ENCODE measurements around the gene CILP2.

The CILP2 gene

GRCh38 chr19:19567391-19567790, 29.3 kb downstream of the CILP2 start:
- DNase-seq (ENCODE audit: low spot score) = no peak
- CTCF ChIA-PET = interaction anchor here (2.3 kb wide), 1 partner anchor 14 kb away, joined by 13 read pairs; no protein-coding TSS in a partner anchor
- POLR2A ChIA-PET (ENCODE audit: low non-redundant PET) = no interaction called here
- TF ChIP-seq CTCF (conservative IDR thresholded peaks at IDR 0.05; ENCODE audit: low read depth) = no peak
- peak overlapping the region; percentile 0; the same call in 1 of the 2 replicates for H3K27ac ChIP-seq

GRCh38 chr19:19568802-19569756, 31.0 kb downstream of the CILP2 start:
- ChIA-PET CTCF (interaction anchor here (2.3 kb wide), 1 partner anchor 15 kb away, joined by 13 read pairs; no protein-coding TSS in a partner anchor), POLR2A (ENCODE audit: low non-redundant PET) (interaction anchor here (0.7 kb wide), 1 partner anchor 13 kb away, joined by 3 read pairs; no protein-coding TSS in a partner anchor)
- DNase-seq (ENCODE audit: low spot score) = no peak
- TF ChIP-seq CTCF (conservative IDR thresholded peaks at IDR 0.05; ENCODE audit: low read depth) = no peak
- H3K27ac ChIP-seq = no peak overlapping the region

- ChIA-PET POLR2A (ENCODE audit: low non-redundant PET) (no interaction called here), CTCF (interaction anchor here (0.5 kb wide), 1 partner anchor 430 kb away, joined by 6 read pairs; no protein-coding TSS in a partner anchor)
- 0 out of 2 replicates have a peak overlapping the region, but pooled peaks have one; percentile 7 for H3K27ac ChIP-seq
- DNase-seq (ENCODE audit: low spot score) = no peak
- no peak for TF ChIP-seq CTCF (conservative IDR thresholded peaks at IDR 0.05; ENCODE audit: low read depth)
Measured at GRCh38 chr19:19570571-19570970, 32.5 kb downstream of the CILP2 start.

- DNase-seq (ENCODE audit: low spot score) = no peak
- ChIA-PET CTCF (interaction anchor here (0.5 kb wide), 1 partner anchor 431 kb away, joined by 6 read pairs; no protein-coding TSS in a partner anchor), POLR2A (ENCODE audit: low non-redundant PET) (no interaction called here)
- TF ChIP-seq CTCF (conservative IDR thresholded peaks at IDR 0.05; ENCODE audit: low read depth) = no peak
- H3K27ac ChIP-seq = peak overlapping the region; percentile 7; the same call in 1 of the 2 replicates
Measured at GRCh38 chr19:19571071-19571786, 33.2 kb downstream of the CILP2 start.

- no peak for DNase-seq (ENCODE audit: low spot score)
- CTCF ChIA-PET = interaction anchor here (0.6 to 1.3 kb wide), 3 partner anchors 12 to 66 kb away, joined by 3 to 5 read pairs (median 3); no protein-coding TSS in a partner anchor
- TF ChIP-seq CTCF (conservative IDR thresholded peaks at IDR 0.05; ENCODE audit: low read depth) = no peak
- POLR2A ChIA-PET (ENCODE audit: low non-redundant PET) = no interaction called here
- H3K27ac ChIP-seq = no peak overlapping the region
Measured at GRCh38 chr19:19575411-19575810, 37.3 kb downstream of the CILP2 start.

GRCh38 chr19:19578252-19578651, 40.2 kb downstream of the CILP2 start:
- CTCF ChIA-PET = no interaction called here
- POLR2A ChIA-PET (ENCODE audit: low non-redundant PET) = interaction anchor here (0.6 kb wide), 1 partner anchor 43 kb away, joined by 7 read pairs; no protein-coding TSS in a partner anchor
- no peak for TF ChIP-seq CTCF (conservative IDR thresholded peaks at IDR 0.05; ENCODE audit: low read depth)
- no peak for DNase-seq (ENCODE audit: low spot score)
- H3K27ac ChIP-seq = no peak overlapping the region
